ENCODE data around the gene PCK2. TPM values are rescaled to one million over a fixed set of nuclear protein-coding genes. Genes with fewer than 3 reads are reported as not detected.

The PCK2 gene
- total RNA-seq, result 4.4 and 9.4 TPM in 2 replicates

DNA sequence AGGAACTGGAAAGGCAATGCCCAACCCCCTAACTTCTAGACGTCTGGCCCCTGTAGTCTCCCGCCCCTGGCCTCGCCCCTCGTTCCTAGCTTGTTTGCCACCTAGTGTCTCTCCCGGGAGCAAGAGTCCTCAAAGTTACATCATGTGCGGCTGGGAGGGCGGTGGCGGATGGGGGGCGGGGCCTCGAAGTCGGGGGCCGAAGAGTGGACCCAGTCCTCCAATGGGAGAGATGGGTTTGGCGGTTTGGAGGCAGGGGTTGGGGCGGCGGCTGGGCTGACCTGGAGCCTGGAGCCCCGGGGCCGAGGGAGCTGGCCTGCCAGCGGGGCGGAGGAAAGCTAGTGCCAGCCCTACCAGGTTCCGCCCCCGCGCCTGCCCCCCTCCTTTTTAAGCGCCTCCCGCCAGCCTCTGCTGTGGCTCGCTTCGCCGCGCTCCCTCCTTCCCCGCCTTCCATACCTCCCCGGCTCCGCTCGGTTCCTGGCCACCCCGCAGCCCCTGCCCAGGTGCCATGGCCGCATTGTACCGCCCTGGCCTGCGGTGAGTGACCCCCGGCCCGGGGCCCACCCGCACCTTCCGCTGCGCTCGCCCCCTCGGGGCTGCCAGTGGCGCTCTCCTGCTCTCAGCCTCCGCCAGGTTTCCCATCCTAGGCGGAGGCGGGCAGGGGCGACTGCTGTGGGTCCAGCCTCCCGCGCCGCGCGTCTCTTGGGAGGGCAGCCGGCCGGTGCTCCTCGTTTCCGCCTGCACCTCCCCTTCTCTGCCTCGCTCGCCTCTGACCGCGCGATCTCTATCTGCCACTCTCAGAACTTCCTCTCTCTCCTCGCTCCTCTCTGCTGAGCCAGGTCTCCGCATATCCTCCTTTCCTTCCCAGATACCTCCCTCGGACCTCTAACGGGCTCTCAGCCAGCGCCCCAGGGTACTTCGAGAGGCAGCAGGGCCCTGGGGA lies at the start of gene PCK2:
TSS of gene PCK2 (plus strand) at position 411 of the 940 bp plus-strand sequence. CDS start at position 506, 95 bp downstream.

DNA sequence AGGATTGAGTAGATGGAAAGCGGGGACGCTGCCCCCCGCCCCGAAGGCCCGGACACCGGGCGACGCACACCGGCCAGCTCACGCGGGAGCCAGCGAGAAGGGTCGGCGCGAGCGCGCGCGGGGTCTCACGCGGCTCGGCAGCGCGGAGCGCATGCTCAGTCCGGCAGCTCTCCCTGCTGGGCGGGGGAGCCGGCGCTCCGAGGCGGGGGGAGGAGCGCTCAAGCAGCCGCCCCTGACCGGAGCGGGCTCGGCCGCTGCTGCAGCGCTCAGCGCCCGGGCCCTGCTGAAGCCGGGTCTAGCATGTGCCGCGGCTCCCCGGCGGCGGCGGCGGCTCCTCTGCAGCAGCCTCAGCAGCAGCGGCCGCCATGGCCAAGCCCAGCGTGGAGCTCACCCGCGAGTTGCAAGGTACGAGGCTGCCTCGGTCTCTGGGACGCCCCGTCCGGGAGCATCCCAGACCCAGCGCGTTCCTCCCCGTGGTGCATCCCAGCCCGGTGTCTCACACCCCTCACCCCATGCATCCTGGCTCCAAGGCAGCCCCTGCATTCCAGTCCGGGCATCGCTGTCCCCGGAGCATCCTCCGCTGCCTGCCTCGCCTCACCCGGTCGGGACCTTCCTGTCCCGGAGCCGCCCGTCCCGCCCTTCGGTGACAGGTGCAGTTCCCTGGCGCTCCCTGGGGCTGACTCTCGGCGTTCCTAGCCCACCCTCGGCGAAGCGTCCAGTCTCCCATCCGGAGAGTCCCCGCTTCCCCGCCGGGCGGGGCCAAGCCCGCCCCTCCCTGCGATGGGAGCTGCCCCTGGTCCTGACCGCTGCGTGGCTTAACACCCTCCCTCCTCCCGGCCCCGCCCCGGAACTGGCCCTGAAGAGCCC lies 42.1 kb upstream of the PCK2 start, which contains the start of gene CARMIL3:
TSS of gene CARMIL3 (plus strand) at position 221 of the 867 bp plus-strand sequence. CDS start at position 366, 145 bp downstream.

DNA sequence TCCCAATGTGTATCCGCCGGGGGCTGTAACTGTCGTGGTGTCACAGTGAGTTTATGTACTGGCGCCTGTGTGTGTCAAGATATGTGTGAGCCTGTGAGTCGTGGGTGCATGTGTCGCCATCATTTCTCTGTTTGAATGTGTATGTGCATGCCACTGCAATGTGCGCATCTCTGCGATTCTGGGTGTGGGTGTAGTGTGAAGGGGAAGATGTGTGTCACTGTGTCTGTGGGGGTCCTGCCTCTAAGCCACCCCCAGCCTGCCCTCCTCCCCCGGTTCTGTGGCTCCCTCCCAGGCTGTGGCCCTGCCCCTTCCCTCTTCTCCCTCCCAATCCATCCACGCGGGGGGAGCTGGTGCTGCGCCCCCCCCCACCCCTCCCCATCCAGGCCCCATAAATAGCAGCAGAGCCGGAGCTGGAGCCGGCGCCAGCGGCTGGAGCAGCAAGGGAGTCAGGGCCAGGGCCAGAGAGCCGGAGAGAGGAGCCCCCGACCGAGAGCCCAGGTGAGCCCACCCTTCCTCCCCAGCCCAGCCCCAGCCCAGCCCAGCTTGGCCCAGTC lies 22.9 kb upstream of the PCK2 start, which contains the start of gene CPNE6:
TSS of gene CPNE6 (plus strand) at position 419 of the 554 bp plus-strand sequence. CDS start 1,375 bp downstream, outside the sequence.

DNA sequence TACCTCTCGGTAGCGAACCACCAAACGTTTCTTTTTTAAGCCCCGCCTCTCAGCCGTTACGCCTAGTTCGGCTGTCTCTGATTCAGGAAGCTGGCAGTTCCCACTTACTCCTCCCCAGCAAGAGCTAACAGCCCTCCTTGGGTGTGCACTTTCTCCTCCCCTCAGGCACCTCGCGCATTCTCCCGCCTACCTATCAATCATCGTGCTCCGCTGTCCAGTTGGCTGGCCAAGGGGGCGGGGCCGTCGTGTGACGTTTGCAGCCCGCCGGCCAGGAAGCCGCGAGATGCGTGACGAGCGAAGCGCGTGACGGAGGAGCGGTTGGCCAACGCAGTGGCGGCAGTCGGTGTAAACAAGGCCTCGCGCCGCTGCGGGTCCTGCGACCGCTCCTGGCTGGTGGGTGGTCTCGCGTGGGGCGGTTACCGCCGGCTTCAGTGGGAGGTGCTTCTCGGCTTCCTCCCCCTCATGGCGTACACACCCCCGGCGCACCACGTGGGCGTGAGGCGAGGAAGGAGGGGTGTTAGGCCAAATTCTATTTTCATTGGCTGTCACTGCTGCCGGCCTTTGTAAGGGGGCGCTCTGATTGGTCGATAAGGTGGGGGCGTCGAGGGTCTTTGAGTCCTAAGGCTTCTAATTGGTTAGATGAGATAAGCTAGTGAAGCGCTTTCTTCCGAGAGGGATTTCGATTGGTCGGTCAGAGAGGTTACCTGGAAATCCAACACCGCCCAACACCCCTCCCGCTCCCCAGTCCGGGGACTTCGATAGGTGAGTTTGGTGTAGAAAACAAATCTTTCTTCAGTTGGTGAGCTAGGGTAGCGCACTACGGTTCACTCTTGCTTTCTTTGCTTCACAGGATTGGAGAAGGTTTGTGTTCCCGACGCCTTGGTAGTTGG lies 20.7 kb downstream of the PCK2 start, which contains the start of the genes DCAF11 and NRL:
TSS of gene DCAF11 (plus strand) at position 246 of the 890 bp plus-strand sequence. CDS start 818 bp downstream, outside the sequence.
TSS of gene NRL (minus strand) at position 418 of the 890 bp plus-strand sequence. CDS start 32,101 bp downstream, outside the sequence.

DNA sequence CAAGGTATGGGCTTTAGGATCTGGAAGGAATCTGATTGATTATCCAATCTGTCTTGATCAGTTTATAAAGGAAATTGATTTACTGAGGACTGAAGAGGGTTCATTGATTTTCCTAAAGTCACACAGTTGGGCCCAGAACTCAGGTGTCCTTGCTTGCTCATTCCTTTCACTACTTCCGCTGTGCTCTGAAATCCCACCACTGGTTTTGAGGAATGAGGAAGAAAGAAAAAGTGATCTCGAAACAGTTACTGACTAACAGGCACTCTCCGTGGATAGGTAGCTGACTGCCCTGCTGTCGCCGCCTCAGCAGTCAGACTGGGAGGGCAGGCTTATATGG lies 36.2 kb downstream of the PCK2 start, which contains the start of gene FITM1:
TSS of gene FITM1 (plus strand) at position 280 of the 337 bp plus-strand sequence. CDS start 905 bp downstream, outside the sequence.

DNA sequence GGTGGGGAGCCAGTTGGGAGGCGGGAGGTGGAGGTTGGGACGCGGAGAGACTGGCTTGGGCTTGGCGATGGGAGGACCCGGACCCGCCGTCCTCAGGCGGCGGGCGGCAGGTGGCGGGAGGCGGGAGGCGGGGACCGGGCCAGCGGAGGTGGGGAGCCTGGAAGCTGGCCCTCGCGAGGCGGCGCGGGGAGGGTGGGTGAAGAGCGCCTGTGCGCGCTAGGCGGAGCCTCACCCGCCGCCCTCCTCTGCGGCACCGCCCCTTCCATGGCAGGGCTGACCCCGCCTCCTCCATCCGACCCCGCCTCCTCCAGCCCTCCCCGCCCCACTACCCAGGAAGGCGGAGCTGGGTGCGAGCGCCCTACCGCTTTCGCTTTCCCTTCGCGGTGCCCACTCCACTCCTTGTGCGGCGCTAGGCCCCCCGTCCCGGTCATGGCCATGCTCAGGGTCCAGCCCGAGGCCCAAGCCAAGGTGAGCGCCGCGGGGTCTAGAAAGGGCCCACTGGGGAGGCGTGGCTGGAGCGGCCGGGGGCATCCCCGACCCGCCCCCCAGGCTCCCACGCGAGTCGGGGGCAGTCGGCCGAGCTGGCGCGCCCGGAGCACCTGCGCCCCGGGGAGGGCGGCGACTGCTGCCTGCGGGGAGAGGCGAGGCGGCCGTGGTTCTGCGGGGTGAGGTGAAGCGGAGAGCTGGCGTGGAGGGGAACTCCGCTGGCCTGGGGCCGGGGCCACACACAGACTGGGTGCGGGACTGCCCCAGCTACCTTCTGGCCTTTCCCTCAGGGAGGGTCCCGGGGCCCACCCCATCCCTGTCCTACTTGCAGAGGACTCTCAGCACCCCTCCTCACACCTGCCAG lies 41.9 kb downstream of the PCK2 start, which contains the start of gene PSME1:
TSS of gene PSME1 (plus strand) at position 361 of the 850 bp plus-strand sequence. CDS start at position 430, 69 bp downstream.

DNA sequence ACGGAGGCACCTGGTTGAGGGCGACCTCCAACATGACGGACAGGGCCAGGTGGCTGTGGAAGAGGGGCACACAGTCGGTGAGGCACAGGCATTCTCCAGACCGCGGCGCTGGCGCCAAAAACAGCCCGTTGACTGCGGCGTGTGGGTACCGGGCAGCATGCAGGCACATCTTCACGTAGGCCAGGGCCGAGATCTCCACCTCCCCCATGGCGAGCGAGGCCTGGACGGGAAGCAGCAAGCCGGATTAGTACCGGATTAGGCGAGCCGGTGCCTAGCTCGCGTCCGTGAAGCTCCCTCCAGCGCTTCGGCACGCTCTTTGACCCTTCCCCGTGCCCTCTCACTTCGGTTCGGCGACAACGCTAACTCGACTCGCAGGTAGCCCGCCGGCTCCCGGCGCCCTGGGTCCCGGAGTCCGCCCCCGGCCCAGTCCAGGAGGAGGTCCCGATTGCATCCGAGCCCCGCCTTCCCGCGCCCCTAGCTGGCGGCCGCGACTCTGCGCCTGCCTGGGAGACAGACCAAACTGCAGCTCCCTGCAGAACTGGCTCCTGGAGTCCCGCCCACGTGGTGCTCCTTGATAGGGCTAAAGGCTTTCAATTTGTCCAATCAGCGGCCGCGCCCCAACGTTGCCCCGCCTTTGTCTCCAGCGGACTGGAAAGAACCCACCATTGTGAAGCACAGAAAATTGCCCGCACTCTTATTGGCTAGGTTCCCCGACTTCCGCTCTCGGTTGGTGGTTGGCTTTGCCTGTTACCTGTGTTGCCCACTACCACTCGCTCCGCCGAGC lies 47.2 kb downstream of the PCK2 start, which contains the start of gene EMC9:
TSS of gene EMC9 (minus strand) at position 495 of the 784 bp plus-strand sequence. CDS start at position 208, 287 bp downstream.

DNA sequence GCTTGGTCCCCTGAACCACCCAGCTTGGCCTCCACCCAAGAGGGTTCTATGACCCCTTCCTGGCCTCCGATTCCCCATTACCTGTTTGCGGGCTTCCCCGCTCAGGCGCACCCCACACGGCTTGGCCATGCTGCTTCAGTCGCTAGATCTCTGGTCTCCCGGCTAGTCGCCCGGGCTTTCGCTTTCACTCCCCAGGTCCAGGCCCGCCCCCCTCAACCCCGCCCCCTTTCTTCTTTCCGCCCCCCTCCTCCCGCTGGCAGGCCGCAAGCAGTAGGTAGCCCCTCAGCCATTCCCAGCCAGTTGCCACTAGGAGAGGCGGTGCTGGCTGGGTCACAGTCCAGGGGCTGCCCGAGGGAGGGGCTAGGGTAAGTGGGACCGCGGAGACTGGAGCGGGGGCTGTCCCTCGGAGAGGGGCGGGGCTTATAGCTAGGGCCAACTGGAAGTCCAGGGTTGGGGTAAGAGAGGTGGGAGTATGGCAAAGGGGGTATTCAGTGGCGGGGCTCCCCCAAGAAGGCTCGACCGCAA lies 52.4 kb downstream of the PCK2 start, which contains the start of gene PSME2:
TSS of gene PSME2 (minus strand) at position 158 of the 525 bp plus-strand sequence. CDS start at position 129, 29 bp downstream.

DNA sequence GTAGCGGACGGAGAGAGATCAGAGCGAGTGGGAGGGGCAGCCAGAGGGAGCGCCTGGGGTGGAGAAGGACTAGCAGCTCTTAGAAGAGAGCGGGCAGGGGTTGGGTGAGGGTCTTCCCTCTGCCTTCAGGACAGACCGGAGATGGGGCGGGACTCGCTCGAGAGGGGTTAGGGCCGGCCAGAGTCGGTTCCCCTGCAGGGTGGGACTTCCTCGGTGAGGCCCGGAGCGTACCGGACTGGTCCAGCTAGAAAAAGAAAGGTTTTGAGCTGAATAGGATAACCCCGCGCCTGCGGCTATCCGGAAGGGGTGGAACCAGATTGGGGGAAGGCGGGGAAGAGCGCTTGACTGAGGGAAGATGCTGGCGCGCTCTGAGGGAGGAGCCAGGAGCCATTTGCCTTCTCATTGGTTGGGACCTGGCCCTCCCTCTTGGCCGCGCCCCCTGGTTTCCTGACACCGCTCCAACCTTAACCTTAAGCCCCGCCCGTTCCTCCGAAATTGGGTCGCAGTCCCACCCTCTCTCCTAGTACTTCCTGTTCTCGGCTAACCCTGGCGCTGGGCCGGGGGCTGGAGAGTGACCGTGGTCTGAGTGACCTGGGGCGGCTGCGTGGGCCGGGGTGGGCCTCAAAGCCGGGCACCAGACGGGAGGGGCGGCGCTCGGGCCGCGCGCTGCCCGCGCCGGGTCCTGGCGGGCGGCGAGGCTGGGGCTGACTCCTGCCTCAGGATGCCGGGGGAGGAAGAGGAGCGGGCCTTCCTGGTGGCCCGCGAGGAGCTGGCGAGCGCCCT lies 53.1 kb downstream of the PCK2 start, which contains the start of gene RNF31:
TSS of gene RNF31 (plus strand) at position 521 of the 783 bp plus-strand sequence. CDS start at position 722, 201 bp downstream.

Other genes starting within 250 kb of the PCK2 start
- gene DHRS4, start 140.5 kb upstream of the PCK2 start, total RNA-seq, result 39.0 and 58.4 TPM in 2 replicates
- gene DHRS4L2, start 105.4 kb upstream of the PCK2 start, total RNA-seq, result 11.6 and 15.7 TPM in 2 replicates
- gene CARMIL3, start 42.3 kb upstream of the PCK2 start, total RNA-seq, result not detected in 2 replicates
- not detected in 2 replicates for gene CPNE6, start 22.7 kb upstream of the PCK2 start, total RNA-seq
- gene DCAF11, start 20.5 kb downstream of the PCK2 start, total RNA-seq, result 58.8 and 60.2 TPM in 2 replicates
- 0.82 and 0.97 TPM in 2 replicates for gene NRL, start 20.6 kb downstream of the PCK2 start, total RNA-seq
- gene FITM1, start 36.3 kb downstream of the PCK2 start, total RNA-seq, result 0.13 TPM in 1 of 2 replicates, not detected in the other
- gene PSME1, start 41.9 kb downstream of the PCK2 start, total RNA-seq, result 118 and 158 TPM in 2 replicates
- 17.6 and 28.3 TPM in 2 replicates for gene EMC9, start 47.3 kb downstream of the PCK2 start, total RNA-seq
- gene PSME2, start 52.3 kb downstream of the PCK2 start, total RNA-seq, result 124 and 147 TPM in 2 replicates
- gene RNF31, start 53.2 kb downstream of the PCK2 start, total RNA-seq, result 37.1 and 38.4 TPM in 2 replicates
- gene IRF9, start 67.0 kb downstream of the PCK2 start, total RNA-seq, result 55.4 and 72.4 TPM in 2 replicates
- 2.3 and 2.5 TPM in 2 replicates for gene REC8, start 77.8 kb downstream of the PCK2 start, total RNA-seq
- gene IPO4, start 94.5 kb downstream of the PCK2 start, total RNA-seq, result 22.2 and 46.8 TPM in 2 replicates
- gene TM9SF1, start 101.1 kb downstream of the PCK2 start, total RNA-seq, result 30.3 and 60.7 TPM in 2 replicates
- not detected in 2 replicates for gene TSSK4, start 111.4 kb downstream of the PCK2 start, total RNA-seq
- 13.4 and 38.1 TPM in 2 replicates for gene CHMP4A, start 119.2 kb downstream of the PCK2 start, total RNA-seq
- 6.3 and 7.7 TPM in 2 replicates for gene MDP1, start 121.8 kb downstream of the PCK2 start, total RNA-seq
- gene NEDD8, start 138.1 kb downstream of the PCK2 start, total RNA-seq, result 259 and 308 TPM in 2 replicates
- gene GMPR2, start 138.6 kb downstream of the PCK2 start, total RNA-seq, result 97.6 and 118 TPM in 2 replicates
- 41.1 and 55.2 TPM in 2 replicates for gene TINF2, start 148.3 kb downstream of the PCK2 start, total RNA-seq
- gene TGM1, start 168.9 kb downstream of the PCK2 start, total RNA-seq, result 0.32 and 1.6 TPM in 2 replicates
- 16.0 and 27.5 TPM in 2 replicates for gene RABGGTA, start 177.3 kb downstream of the PCK2 start, total RNA-seq
- gene DHRS1, start 205.5 kb downstream of the PCK2 start, total RNA-seq, result 6.9 and 10.8 TPM in 2 replicates
- 18.5 and 29.8 TPM in 2 replicates for gene NOP9, start 205.5 kb downstream of the PCK2 start, total RNA-seq
- gene CIDEB, start 213.7 kb downstream of the PCK2 start, total RNA-seq, result 3.7 and 3.8 TPM in 2 replicates
- 2.6 and 5.0 TPM in 2 replicates for gene LTB4R2, start 215.8 kb downstream of the PCK2 start, total RNA-seq
- gene LTB4R, start 217.2 kb downstream of the PCK2 start, total RNA-seq, result 2.4 and 4.2 TPM in 2 replicates
- 61.5 and 89.6 TPM in 2 replicates for gene ADCY4, start 240.8 kb downstream of the PCK2 start, total RNA-seq
- 4.9 TPM in 2 replicates for gene RIPK3, start 245.7 kb downstream of the PCK2 start, total RNA-seq